Ovary (tissue), 3 donors: Measurements from ENCODE around the gene TMCO4.

ENCODE experiments used
- CTCF ChIP-seq, 3 donors: fragments of 450-650 bp in 2 of 3; fragments of 200-600 bp in 1 of 3; IDR thresholded peaks; one replicate each; pipeline versions ENCODE4 v1.5.1 to v1.8.0; 2016 to 2022; ENCODE audit warnings: antibody characterized with exemption in 3 of 3, mild to moderate bottlenecking in 1 of 3
- EP300 ChIP-seq: sonication (generic); formaldehyde crosslinking; IDR thresholded peaks from one replicate; pipeline ENCODE4 v1.6.1; 2017; ENCODE audit warnings: antibody characterized with exemption
- POLR2A ChIP-seq: fragments of 450-650 bp; IDR thresholded peaks from one replicate; pipeline ENCODE4 v1.6.1; 2017; ENCODE audit warnings: antibody characterized with exemption, mild to moderate bottlenecking, moderate library complexity
- donor health status: DM: no; HTN: no; CAD: no.

- TF ChIP-seq POLR2A (no peak), CTCF (IDR thresholded peaks at IDR 0.05) (no peak), EP300 (no peak)
Observed at GRCh38 chr1:19750101-19750881, 49.4 kb downstream of the TMCO4 start.
